GM21529 (cell line): ENCODE measurements around the gene VPS13C.

Experiments
- ATAC-seq: cut with Tn5 transposase; IDR thresholded peaks from one replicate; pipeline ENCODE4 v1.9.1; 2021; ENCODE audit not compliant: unreplicated experiment

Gene VPS13C

DNA sequence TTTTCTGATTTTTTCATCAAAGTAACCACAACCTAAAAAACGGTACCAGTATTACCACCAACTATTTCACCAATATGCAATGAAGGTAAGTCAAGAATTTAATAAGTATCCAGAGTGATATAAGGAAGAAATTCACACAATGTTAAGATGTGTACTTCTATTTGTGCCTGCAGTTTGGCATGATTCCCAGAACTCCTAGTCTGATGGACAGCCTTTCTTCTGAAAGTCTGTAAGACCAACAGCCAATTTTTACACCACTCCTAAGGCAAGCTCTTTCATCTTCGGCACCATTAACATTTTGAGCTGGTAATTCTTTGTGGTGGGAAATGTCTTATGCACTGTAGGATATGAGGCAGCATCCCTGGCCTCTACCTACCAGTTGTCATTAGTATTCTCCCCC is 108.3 kb downstream of the VPS13C start:
- ATAC-seq: no peak

DNA sequence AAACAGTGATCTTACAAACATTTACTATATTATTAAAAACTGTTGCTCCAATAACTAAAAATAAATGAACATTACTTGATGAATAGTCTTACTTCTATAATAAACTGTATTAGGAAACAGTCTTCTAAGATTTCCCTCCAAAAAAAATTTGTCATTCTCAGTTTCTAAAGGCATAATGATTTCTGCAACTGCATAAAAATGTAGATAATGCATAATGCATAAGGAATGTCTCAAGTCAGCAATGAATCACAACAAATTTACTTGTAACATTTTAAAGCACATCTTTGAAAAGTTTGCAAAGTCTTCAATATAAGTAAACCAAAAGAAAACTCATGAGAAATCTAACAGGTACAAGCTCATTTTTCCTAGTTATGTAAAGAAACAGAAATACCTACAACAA is 113.5 kb downstream of the VPS13C start:
- no peak for ATAC-seq

DNA sequence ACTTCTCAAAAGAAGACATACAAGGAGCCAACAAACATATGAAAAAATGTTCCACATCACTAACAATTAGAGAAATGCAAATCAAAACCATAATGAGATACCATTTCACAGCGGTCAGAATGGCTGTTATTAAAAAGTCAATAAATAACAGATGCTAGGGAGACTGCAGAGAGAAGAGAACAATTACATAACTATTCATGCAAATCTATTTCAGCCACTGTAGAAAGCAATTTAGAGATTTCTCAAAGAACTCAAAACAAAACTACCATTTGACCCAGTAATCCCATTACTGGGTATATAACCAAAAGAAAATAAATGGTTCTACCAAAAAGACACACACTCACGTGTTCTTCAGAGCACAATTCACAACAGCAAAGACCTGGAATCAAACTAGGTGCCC is 116.3 kb downstream of the VPS13C start:
- ATAC-seq: no peak

DNA sequence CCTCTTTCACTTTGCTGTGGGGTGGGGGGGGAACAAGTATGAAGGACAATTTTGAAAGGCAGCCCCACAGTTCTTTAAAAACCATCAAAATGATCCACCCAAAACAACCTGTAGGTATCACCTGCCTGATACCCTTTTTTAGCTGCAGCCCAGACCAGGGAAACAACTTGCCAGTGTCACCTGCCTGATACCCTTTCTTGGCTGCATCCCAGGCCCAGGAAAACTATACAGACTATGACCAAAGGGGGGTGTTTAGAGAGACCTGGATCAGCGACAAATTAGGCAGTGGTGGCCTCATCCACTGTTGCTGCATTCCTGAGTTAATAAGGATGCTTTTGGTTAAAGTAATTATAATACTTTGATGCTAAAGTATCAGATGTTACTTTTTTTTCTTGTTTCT is 122.0 kb downstream of the VPS13C start:
- no peak for ATAC-seq

DNA sequence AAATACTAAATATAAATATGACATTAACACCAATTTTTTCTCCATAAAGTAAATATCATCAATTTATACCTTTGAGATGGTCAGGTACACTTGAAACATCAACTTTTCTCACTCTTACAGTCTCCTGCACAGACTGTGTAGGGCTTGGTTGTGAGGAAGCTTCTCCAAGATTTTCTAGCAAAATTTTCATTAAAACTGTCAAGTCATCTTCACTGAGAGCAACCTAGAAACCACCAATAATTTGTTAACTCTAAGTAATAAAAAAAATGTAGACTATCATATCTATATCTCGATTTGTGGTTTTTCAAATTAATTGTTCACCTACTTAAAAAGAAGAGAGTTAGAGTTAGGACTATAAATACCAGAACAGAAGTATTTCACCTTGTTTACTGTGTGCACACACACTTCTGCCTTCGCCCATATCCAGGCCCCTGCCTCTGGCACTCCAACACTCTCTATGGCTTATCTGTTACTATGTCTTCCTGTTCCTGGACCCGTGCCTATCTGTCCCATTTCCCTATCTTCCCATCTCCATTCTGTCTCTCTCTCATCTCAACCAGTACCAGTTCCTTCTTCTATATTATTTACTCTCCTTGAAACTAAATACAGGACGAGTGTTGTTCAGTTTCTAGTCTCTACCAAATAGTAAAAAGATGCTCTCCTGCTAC is 123.6 kb downstream of the VPS13C start:
- ATAC-seq: no peak

DNA sequence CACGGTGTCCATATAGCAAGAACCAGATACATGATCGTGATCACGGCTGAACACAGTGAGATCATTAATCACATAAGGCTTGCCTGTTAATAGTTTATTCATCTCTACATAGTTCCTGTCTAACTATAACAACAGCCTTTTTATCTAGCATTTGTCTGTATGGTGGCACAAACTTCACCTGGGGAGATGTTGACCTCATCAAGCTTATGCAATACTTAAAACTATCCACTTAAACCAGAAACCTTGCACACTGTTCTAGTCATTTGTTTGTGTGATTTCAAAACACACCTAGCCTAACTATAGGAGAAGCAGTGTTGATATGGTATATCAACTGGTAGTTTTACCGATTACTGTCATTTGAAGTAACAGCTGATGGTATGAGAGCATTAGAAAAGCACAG is 124.8 kb downstream of the VPS13C start:
- no peak for ATAC-seq

DNA sequence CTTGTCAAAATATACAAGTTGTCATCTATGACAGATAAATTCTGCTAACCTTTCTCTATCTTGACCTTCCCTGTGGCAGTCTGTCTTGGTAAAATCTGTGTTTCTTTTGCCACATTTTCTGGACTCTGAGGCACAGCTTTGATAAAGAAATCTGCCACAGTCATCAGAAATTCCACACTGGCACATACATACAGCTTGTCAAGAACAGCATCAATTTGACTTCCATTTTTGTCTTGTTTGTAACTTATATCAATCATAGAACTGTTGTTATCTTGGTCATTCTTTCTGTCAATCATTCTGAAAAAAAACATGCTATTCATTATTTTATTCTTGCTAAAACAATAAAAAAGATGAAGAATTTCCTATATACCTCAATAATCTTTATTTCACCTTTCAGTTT is 130.8 kb downstream of the VPS13C start:
- no peak for ATAC-seq

DNA sequence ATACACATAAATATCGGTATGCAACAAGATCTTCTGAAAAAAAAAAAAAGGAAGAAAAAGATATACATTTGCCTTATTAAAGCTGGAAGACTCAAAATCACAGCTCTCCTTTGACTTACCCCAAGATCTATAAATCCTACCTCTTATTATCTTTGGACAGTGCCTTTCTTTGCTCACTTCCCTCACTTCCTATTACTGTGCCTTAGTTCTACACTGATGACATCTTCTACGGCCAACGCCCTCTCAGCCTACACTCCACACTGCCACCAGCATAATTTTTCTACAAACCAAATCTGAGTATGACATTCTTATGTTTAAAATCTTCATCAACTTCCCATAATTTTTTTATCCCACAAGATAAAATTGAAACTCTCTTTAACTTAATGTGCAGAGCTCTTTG is 137.1 kb downstream of the VPS13C start:
- no peak for ATAC-seq

DNA sequence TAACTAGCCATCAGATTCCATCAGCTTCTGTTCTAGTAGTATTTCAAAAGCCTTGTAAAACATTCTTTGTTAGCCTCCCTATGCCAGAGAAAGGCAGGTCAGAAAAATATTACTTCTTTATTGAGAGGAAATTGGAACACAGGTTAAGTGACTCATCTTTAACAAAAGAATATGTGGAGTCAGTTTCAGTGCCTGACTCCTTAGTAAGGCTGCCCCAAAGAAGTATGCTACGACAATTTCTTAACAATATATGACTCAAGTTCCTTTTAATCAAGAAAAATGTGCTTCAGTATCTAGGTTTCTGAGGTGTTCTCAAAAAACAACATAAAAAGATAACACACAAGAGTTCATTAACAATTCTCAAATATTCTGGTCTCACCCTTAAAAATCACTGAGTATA is 139.2 kb downstream of the VPS13C start:
- ATAC-seq: no peak

DNA sequence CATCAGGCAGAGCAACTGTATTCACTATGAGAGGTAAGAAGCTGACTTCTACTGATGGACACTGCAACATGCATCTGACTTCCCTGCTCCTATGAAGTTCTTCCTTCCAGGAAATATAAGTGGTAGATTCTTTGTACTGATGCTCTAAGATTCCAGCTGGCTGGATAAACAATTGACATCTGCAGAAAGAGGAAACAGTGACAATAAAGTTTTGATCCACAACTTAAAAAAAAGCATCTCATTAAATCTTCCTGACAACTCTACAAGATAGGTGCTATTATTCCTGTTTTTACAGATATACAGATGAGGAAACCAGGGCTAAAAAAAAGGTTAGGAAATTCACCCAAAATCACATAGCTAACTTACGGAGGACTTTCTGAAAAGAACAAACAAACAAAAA is 142.8 kb downstream of the VPS13C start:
- ATAC-seq: no peak

DNA sequence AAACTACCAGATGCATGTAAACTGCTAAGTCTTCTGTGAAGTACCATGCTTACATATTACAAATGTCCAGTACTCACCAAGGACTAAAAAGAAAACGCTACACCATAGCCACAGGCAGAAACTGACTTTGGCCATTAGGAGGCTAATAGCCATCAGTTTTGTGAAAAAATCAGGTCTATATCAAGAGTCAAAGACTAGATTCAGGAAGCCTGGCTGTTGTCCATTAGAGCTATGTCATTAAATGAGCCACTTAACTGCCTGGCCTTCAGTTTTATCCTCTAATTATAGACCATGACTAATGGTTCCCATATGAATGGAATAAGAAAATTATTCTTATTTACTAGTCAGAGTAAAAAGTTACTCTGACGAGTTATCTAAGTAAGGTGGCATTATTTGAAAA is 144.1 kb downstream of the VPS13C start:
- no peak for ATAC-seq

DNA sequence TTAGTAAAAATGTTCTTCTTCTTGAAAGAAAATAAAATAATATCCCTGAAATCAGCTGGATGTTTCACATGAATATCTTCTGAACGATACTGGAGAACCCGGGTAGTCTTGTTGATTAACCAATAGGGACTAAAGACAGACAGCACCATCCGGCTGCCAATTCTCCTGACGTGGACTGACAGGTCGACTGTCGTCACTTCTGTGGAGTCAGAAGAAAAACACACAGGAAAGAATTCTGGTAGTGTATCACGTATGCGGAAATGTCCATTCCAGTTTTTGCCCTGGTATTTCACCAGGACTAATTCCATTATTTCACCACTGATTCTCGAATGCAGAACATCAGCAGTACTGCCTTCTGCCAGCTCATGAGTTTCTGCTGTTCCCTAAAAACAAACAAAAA is 144.6 kb downstream of the VPS13C start:
- ATAC-seq: no peak

DNA sequence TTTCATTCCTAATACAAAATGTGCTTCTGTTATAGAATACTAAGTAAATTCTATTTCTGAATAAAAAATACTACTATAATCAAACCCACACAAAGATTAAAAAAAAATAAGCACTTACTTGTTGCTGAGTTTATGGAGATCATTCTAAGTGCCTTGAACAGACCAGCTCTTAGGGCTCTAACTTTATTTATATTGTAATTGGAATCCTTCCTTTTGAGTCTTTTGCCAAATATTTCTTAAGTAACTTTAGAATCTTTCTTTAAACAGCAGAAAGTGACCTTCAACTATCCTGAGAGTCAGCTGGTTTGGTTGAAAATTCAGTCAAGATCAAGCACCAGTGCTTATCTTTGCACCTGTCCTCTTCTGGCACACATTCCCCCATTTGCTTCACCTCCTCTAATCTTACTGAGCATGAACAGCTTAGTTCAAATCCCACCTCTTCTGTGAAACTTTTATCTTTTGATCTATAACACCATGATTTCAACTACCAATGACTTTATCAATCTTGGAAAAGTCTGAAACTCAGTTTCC is 149.3 kb downstream of the VPS13C start:
- no peak for ATAC-seq

DNA sequence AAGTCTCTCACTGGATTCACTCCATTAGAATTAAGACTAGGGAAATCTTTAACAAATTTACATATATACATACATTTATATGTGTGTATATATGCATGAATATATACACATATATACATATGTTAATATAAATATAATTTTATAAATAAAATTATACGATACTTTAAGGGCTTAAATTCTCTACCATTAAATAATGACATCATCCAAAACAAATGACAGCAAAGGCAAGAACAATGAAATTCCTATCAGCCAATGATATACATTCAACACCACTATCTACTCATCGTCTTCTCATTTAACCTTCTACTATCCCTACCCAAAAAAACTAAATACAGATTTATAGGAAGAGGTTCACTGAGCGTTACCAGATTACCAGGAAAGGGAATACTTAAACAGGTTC is 152.0 kb downstream of the VPS13C start:
- ATAC-seq: no peak

DNA sequence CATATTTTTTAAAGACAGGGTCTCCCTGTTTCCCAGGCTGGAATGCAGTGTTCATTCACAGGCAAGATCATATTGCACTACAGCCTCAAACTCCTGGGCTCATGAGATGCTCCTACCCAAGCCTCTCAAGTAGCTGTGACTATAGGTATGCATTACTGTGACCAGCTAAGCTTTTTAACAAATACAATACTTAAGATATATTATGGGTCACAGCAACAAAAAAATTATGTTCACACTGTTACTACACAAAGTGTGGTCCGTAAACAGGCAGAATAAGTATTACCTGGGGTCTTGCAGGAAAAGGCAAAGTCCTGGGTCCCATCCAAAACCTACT is 152.5 kb downstream of the VPS13C start:
- no peak for ATAC-seq

DNA sequence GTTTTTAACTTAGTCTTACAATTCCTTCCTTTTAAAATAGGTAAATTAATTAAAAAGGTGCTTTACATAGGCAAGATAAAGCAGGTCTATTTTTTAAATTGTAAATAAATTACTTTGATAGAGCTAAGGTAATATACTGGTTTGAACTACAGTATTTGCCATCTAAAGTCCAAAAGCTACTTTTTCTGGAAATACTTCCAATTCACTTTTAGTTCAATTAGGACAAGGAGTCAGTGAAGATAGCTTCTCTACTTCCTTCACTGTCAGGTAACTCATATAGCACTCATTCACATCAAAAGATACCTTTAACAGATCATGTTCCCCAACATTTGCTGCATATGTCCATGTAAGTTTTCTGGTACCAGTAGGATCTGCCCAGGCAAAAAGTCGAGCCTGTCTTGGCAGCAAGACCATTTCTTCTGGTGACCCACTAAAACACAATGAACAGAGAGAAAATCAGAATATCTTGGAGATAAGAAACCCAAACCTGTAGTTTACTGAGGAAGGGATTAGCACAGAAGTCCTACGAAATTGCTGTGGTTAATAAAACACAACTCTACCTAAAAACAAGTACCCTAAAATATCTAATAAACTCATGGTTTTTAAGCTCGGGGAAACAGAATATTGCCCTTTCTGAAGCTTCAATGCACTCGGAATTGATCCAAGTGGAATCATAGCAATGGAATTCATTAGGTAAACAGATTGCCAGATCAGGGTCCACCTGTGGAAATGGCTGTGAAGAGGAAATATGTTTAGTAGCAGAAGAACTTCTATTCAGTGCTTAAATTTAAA is 153.1 kb downstream of the VPS13C start:
- ATAC-seq: no peak

DNA sequence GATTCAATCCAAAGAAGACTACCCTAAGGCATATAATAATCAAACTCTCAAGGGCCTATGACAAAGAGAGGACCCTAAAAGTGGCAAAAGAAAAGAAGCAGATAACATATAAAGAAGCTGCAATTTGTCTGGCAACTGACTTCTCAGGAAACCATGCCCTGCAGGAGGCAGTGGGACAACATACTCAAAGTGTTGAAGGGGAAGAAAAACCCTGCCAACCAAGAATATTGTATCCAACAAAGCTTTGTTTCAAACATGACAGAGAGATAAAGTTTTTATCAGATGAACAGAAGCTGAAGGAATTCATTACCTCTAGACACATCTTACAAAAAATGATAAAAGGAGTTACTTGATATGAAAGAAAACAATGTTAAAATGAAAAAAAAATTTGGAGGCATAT is 167.1 kb downstream of the VPS13C start:
- no peak for ATAC-seq

DNA sequence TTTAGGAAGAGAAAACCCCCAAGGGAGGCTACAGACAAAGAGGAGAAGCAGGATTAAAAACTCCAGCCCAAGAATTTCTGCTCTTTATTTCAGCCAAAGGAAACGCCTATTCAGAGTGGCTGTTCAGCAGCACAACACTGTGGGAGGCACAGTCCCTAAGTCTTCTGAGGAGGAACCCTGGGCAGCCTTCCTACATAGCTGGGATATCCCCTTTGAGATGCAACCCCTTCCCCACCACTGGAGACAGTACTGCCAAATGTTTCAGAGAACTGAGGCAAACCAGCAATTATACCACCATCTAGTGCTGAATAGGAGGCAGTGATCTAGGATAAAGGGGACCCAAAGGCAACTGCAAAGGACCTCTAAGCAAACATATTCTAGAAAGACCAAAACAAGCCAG is 168.1 kb downstream of the VPS13C start:
- ATAC-seq: no peak

DNA sequence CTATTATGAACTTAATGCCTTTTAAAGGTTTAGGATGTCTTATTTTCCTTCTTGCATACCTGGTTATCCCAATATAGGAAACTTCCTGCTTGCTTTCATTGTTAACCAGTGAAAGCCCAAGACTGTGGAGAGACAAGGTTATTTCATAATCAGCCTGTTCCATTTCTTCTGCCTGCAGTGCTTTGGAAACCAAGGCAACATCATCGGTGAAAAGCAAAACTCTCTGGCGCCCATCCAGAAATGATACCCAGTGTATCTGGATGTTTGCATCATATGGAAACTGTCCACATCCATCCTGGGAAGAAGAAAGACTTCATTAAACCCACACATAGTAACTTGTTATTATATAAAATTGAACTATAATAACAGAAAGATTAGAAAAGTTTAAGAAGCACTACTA is 170.1 kb downstream of the VPS13C start:
- no peak for ATAC-seq

DNA sequence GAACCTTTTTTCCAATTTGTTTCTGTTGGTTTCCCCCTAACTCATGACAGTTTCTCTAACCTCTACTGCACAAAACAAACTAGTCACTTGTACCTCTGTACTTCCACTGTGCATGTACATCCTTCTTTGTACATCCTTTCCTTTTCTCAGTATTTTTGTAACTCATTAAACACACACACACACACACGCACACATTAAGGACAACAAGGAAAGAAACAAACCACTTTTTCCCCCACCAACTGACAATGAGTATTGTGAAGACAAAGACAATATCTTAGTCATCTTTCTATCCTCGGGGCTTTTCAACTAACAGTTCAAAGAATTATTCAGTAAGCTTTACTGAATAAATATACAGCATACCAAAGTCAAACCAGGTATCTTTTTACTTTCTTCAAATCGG is 170.5 kb downstream of the VPS13C start:
- ATAC-seq: no peak

DNA sequence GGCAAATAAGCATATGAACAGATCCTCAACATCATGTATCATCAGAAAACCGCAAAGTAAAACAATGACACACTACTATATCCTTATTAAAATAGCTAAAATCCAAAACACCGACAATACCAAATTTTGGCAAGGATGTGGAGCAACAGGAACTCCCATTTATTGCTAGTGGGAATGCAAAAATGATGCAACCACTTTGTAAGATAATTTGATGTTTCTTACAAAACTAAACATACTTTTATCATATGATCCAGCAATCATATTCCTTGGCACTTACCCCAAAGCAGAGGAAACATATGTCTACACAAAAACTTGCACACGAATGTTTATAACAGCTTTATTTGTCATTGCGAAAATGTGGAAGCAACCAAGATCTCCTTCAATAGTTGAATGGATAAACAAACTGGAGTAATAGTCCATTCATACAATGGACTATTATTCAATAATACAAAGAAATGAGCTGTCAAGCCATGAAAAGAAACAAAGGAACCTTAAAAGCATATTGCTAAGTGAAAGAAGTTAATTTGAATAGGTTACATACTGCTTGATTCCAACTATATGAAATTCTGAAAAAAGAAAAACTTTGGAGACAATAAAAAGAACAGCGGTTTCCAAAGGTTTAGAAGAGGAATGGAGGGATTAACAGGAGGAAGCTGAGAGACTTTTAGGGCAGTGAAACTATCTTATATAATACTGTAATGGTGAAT is 172.0 kb downstream of the VPS13C start:
- ATAC-seq: no peak

DNA sequence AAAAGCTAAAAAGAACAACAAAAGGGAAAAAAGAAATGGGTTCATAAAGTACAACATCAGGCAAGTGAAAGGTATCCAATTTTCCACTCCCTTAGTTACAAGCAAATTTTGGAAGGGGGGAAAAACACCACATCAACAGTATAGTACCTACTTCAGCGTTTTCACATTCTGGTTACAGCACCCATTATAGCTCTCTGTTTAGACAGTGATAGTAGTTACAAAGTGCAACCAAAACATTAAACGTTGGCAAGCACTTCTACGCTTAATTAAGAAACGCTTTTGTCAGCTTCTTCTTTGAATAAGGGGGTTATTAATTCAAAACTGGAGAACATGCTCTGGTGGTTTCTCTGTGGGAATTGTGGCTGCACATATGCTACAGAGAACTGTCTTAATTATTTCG is 180.2 kb downstream of the VPS13C start:
- no peak for ATAC-seq
